SIG-M5 treated with dmso at 0.1 percent for 504 hours (cell line): Measurements from ENCODE around the gene CTSZ.
"Not testable (repeated sequence)": the region's sequence is repeated elsewhere in the genome, so short reads cannot be mapped to it uniquely, and the experiment has no call there.

ENCODE experiments used
- DNase-seq: peaks from one replicate; lab custom pipeline; 2025; ENCODE audit not compliant: unreplicated experiment; lab: John Stamatoyannopoulos, UW

Gene CTSZ

GRCh38 chr20:59014680-59015389 is 7.8 kb upstream of the CTSZ start:
- DNase-seq = no peak

- no peak for DNase-seq
These were observed 7.0 kb upstream of the CTSZ start for GRCh38 chr20:59013959-59014608.

- no peak for DNase-seq
These were observed 6.2 kb upstream of the CTSZ start for GRCh38 chr20:59013031-59013951.

- DNase-seq = not testable (repeated sequence)
These were observed 4.8 kb upstream of the CTSZ start for GRCh38 chr20:59011874-59012157.

- no peak for DNase-seq
These were observed 4.2 kb upstream of the CTSZ start for GRCh38 chr20:59010995-59011873.

- DNase-seq = no peak
These were observed 3.4 kb upstream of the CTSZ start for GRCh38 chr20:59010321-59010994.

- no peak for DNase-seq
These were observed 1.8 kb upstream of the CTSZ start for GRCh38 chr20:59008715-59009336.

- peak; percentile 97 for DNase-seq
These were observed 834 bp upstream of the CTSZ start for GRCh38 chr20:59007665-59008511.

- DNase-seq = no peak
These were observed 739 bp downstream of the CTSZ start for GRCh38 chr20:59006167-59006863.

- no peak for DNase-seq
These were observed 1.4 kb downstream of the CTSZ start for GRCh38 chr20:59005523-59006166.

- peak; percentile 90 for DNase-seq
These were observed 2.1 kb downstream of the CTSZ start for GRCh38 chr20:59004763-59005522.

- no peak for DNase-seq
These were observed 2.6 kb downstream of the CTSZ start for GRCh38 chr20:59004493-59004762.

GRCh38 chr20:59003836-59004492 is 3.1 kb downstream of the CTSZ start:
- no peak for DNase-seq

GRCh38 chr20:59002874-59003399 is 4.1 kb downstream of the CTSZ start:
- no peak for DNase-seq

GRCh38 chr20:59002388-59002787 is 4.7 kb downstream of the CTSZ start:
- no peak for DNase-seq

GRCh38 chr20:59001449-59002171 is 5.4 kb downstream of the CTSZ start:
- DNase-seq = no peak
